Stimulated activated CD8-positive, alpha-beta memory T cell treated with anti-CD3 and anti-CD28 coated beads, Interleukin-7, amount 100 ng/mL, for 1 hour (primary cell): ENCODE measurements around the gene PTPRD.

Experiments
- DNase-seq, 2 donors: peaks; one replicate each; pipeline ENCODE4 v3.0.0-alpha.2; 2020; ENCODE audit warnings: low read depth in 2 of 2

Gene PTPRD

DNA sequence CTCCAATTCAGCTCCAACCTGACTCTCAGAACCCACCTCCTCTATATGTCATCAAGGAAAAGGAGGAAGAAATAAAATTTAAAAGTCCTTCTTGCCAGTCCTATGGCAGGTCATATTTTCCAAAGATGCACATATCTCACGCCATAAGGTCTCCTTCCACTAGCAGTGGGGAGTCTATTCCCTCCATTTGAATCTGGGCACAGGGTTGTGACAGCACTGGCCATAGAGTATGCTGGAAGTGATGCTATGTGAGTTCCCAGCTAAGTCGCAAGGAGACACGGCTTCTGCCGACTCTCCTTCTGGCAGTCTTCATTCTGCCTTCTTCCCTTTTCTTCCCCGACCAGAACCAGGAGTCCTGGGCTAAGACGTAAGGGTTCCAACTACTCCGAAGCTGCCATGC, 1929.3 kb downstream of the PTPRD start:
- no peak for DNase-seq

DNA sequence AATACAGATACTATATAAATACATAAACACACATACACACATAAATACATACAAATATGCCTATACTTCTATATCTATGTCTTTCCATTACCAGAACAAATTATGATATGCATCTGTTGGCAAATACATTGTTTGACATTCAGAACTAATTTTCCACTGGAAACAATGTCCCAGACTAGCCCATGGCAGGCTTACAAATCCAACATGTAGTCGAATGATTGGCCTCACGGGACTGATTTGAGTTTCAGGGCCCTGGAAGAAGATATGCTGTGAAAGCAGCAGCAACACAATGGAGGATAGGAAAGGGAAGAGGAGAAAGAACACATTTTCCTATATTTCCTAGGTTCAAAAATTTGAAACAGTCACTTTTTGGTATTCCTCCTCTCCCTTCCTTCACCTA, 1932.1 kb downstream of the PTPRD start:
- DNase-seq = no peak

DNA sequence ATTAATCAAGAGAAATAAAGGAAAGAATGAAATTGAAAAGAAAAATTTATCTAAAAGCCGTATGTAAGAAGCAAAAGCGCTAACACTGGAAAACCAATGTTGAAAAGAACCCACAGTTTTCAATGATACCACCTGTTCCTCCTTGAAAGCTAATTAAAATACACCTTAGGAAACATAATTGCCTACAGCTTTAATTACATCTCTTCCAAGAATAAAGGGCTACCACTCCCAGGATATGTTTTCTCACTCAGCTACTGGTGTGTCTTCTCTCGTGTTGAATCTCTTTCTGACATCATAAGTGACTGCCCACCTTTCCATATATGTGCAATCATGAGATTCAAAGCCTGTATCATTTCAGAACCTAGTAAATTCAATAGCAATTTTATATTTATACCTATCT, 1932.6 kb downstream of the PTPRD start:
- DNase-seq = no peak

DNA sequence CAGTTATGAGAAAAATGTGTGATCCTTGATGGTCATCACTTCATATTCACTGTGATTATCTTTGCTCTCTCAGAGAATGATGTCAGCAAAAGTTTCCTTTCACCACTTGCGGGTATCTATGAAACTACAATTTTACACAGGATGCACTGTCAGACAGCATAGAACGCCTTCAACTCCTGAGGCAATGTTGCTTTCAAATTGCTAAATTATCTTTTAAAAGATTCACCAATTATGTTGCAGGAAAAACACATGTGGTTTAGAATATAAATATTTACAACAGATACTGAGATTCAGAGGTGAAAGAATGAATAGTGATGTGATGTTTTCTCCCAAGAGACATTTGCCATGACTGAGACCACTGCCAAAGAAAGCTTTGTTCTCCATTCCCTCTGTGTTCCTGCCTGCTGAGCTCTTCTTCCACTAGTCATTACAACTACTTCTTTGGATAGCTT, 1933.4 kb downstream of the PTPRD start:
- no peak for DNase-seq

DNA sequence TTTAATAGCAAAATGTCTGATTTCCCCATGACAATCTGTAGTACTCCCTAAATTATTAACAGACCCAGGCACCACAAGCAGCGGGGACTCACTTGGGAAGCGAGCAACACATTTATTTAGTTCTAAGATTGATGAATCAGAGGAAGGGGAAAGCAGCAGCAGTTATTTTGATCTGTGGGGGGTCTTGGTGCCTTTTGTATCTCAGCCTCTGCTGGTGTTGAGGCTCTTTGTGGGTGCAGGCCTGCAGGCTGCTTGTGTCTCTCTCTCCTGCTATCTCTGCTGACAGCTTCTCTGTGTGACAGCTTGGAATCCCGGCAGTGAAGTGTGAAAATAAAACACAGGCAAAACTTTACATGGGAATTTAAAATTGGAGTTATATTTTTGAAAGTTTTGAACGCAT, 1935.1 kb downstream of the PTPRD start:
- no peak for DNase-seq

DNA sequence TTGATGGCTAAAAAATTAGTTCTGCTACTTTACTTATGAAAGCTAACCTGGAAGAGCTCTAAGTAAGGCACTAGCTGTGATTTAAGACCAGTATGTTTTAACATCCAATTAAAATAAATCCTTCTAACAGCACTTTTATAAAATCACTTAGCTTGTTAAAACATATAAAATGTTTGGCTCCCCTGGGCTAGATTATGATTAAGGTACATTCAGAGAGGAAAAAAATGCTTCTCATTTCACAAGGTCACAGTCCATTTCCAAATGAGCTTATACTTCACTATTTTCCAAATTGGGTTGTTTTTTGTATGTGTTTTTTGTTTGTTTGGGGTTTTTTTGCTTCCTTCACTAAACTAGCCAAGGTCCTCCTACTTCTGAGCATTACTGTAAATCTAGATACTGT, 1938.3 kb downstream of the PTPRD start:
- DNase-seq = no peak

DNA sequence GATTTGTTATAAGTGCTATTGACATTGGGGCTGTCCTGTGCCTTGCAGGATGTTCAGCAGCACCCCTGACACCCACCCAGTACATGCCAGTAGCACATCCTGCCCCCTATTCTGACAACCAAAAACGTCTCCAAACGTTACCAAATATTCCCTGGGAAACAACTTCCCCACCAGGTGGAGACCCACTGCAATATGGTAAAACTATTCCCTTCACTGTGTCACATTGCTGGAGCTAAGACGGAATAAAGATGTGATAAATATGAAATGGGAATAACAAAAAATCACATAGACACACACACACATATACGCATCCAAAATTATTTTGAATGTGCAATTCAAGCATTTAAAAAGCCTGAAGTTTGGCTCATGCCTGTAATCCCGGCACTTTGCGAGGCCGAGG, 1939.0 kb downstream of the PTPRD start:
- DNase-seq = no peak

DNA sequence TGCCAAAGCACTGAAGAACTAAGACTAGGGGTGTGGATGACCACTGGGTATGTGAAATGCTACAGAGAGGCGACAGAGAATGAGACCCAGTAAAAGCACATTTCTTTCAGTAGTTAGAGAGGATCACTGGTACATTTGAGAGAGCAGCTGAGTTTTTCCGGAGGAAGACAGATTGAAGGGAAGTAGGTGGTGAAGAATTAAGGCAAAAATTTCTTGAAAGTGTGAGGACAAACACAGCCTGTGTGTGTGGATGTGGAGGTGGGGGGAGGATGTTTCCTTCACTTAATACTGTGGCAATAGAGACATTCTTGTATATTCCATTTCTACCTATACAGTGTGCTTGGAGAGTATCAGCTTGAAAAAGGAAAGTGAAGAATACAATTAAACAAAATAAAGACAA, 1942.1 kb downstream of the PTPRD start:
- no peak for DNase-seq

DNA sequence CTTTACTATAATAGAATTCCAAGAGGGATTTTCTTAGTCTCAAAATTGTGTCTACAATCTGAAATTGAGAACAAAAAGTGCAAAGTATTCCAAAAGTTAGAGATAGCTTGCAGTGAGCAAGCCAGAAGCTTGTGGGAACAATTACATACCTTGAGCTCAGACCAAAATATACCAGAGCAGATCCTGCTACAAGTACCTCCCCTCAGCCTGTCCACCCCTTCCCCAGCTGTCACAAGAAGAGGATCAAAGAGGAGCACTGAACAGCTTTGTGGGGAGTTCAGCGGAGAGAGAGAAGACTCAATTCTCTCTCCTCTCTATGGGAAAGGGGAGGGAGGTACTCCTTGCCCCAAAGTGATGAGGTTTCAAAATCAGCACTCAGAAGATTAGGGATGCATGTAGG, 1944.1 kb downstream of the PTPRD start:
- DNase-seq = no peak

DNA sequence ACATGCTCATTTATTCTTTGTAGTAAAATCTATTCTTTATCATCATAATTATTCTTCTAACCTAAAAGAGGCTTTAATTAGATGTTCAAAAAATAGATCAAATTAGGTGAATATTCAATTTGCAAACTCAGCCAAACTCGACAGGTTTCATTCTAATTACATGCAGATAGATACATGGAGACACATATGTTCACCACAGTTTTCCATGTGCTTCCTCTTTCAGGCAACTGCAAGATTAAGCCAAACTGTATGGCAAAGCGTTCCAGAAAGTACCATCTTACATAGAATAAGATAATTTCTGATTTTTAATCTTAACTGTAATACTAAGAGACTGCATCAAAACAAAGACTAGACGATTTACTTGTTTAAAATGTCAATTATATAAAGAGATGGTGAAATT, 1944.6 kb downstream of the PTPRD start:
- DNase-seq = no peak

DNA sequence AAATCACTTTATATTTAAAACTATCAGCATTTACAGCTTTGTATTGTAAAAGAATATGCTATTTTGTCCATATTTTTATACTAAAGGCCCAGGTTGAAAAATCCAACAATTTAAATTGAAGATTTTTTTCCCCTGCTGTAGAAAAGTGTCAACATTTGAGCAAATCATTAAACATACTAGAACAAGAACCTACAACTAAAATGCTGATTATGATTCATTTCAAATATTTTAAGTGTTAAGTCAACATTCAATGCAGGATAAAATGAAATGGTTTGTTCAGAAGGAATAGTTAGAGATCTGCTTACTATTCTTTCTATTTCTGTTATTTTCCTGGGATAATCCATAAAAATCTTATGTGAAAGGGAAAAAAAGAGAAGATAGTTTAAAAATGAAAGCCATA, 1946.7 kb downstream of the PTPRD start:
- DNase-seq = no peak

DNA sequence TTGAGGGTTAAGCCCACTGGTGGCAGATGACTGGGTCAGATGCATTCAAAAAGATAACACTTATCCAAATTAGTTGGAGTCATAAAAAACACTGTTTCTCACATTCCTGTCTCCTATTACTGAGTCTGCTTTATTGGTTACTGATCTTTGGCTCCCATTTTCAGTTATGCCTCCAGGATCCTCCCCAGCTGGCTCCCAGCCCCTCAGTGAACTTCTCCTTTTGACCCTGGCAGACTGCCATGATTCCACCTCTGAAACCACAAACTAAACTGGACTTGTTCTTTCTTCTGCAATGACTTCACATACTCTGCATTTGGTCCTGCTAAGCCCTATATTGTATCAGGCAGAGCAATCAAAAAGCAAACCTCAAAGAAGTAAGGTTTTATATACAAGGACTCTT, 1952.4 kb downstream of the PTPRD start:
- no peak for DNase-seq

DNA sequence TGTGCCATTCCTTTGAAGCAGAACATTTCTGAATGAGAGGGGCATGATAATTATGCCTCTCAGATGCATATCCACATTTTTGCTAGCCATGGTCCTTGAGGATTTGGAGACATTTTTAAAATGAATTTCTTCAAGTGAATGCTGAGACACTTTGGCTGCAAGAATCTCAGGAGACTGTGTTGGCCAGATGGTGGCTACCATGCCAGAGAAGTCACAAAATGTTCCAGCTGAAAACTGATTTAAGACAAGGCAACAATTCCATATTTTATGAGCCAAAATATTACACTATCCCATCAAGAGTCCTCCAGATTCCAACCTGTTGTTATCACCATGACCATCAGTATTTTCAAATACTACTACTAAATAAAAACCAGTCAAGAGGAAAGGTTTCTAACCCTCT, 1953.7 kb downstream of the PTPRD start:
- no peak for DNase-seq

DNA sequence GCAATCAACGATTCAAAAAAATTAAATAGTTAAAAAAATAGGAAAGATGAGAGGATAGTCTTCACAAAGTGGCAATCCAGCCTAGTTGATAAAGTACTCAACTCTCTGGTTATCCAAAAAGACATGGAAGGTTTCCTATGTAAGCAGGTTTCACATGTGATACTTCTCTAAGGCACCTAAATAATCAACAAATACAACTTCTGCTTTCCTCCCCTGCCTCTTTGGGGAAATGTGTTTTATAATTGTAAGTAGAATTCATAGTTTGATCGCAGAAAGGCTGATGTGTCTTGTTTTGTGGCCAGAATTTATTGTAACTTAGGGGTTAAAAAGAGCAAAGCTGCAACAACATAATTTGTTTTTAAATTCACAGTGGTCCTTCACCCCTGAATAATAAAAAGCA, 1957.7 kb downstream of the PTPRD start:
- no peak for DNase-seq

DNA sequence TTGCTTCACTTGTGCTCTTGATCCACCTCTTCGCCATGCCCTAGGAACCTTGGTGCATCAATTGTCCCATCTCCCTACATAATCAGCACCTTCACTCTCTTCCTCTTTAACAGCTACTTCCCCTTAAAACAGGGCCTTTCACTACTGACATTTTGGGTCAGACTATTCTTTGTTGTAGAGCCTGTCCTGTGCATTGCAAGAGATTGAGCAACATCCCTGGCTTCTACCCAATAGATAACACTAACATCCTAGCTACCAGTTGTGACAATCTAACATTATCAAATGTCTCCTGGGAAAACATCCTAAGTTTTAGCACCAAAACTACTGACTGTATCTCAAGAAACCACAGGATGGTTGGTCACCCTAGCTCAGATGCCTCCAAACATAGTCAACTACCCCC, 1958.9 kb downstream of the PTPRD start:
- no peak for DNase-seq

DNA sequence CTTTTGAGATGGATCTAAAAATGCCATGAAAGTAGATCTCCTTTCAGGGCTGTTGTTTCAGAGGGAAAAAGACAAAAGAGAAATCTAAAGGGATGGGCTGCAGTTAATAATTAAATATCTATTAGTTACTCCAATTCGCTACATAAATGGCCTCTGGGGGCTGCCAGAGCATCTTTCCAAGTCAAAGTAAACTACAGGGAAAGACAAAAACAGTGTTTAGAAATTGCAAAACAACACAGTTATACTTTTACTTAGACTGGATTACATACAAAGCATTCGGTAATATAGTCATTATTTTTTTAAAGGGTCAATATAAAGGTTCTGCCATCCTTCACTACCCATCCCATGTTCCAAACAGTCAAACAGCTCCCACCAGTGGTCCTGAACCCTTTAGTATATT, 1959.7 kb downstream of the PTPRD start:
- no peak for DNase-seq

DNA sequence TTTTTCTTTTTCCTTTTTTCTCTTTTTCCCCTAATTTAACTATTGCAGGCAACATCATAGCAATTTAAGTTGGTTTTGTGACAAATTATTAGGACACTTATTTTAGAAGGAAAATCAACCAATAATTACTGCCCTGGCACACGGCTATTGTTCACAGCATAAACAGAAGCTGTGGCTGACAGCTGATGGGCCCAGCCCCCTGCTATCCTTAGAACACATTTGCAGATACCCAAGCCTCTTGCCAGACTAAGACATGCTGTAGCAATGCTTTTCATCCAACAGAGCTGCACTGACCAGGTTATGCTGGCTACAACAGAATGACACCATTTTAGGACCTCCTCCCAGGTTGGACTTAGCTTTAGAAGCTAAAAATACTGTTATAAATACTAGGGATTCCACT, 1960.5 kb downstream of the PTPRD start:
- no peak for DNase-seq

DNA sequence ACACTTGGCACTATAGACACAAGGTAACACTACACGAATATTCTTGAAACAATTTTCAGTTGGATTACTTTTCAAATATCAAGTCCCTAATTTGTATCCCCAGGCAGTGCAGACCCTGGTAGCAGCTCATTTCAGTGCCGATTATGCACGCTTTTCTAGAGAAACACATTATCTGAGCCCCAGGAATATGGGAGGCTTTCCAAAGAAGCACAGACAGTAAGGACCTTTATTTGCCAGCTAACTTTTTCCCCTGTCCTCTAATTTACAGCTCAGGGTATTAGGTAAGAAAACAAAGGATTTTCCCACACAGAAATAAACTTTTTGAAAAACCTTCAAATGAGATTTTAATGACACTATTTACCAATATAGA, 1961.0 kb downstream of the PTPRD start:
- DNase-seq = no peak

DNA sequence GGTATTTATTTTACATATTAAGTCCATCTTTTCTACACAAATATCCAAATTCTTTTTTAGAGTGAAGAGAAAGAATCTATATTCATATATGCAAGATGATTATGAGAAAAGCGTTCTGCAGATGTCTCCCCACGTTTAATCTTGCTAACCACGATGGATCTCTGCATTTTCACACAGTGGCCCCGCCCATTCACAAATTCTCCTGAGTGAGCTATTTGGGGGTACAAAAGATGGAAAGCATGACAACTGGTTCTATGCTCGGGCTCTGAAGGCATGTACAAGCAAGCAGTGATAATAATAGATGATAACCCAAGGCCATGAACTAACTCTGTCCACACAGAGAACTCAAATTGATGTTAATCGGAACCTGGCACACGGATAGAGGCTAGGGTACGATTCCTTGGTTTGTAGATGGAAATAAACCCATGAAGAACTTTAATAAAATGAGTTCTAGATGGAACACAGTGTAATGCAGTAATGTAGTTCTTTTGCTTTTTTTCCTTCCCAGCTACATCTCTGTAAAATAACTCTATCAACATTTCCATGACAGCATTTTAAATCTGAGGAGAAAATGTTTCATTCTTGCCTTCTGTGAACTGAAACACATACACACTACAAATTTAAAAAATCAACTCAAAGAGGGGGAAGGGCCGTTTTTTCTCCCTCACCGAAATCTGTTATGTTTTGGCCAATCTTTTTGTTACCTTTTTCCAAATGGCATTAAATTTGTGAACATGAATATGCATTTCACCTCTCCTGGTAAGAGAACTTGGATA, 1961.5 kb downstream of the PTPRD start:
- no peak for DNase-seq

DNA sequence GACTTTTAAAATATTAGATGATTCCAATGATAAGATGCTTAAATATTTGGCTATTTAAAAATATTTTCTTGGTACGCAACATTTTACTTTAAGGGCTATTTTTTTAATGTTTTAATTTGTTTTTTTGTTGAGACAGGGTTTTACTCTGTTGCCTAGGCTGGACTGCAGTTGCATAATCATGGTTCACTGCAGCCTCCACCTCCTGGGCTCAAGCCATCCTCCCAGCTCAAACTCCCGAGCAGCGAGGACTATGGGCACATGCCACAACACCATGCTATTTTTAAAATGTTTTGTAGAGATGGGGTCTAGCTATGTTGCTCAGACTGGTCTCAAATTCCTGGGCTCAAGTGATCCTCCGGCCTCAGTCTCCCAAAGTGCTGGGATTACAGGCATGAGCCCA, 1963.0 kb downstream of the PTPRD start:
- DNase-seq = no peak

DNA sequence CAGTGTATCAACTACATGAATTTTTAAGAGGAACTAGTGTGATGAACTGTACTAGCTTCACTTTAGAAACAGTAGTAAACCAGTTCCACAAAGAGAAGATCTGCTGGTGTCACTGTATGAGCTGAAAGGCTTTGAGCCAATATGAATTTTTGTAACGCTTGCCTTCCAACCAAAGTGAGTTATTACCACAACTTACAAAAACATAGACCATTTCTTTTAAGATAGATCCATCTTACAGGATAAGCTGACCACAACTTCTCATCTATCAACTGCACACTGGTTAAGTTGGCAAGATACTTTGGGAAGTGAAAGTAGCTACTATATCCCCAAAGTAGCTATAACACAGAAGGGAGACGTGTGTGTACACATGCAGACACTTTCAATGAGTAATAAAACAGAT, 1963.6 kb downstream of the PTPRD start:
- DNase-seq = no peak

DNA sequence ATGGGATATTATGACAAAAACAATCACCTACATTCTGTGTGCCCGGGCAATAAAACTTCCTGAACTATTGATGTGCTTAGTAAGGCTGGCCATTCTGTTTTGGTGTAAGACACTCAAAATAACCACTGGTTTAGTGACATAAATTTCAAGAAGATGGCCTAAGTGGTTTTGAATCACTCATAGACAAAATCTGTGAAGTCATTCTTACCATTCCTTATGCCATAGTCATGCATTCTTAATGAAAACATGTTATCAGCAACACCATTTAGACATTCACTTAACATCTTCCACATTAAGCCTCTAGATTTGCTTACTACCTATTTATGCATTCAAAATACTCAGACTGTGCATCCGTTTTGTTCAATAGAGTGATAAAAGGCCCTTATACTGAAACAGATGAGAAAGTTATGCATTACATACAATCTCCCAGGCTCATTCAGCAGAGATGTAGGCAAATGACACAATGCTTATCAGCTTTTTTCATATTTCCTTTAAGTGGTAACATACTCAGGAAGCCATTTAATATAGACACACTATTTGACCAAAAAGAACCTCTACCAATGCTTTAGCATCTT, 1964.4 kb downstream of the PTPRD start:
- no peak for DNase-seq

DNA sequence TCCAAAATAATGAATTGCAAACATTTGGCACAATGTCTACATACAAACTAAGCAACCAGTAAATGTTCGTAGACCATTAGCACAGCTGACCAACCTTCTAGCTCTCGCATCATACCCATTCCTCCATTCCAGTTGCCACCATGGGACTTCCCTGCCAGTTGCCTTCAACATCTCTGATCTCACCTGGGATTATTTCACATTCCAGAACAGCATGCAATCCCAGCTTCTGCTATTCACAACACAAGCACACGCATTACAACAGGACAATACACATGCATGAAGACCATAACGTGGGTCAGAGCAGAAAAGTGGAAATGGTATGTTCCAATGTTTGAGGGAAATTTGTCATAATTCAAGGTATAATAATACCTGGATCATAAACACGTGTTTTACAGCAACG, 1965.0 kb downstream of the PTPRD start:
- DNase-seq = no peak

DNA sequence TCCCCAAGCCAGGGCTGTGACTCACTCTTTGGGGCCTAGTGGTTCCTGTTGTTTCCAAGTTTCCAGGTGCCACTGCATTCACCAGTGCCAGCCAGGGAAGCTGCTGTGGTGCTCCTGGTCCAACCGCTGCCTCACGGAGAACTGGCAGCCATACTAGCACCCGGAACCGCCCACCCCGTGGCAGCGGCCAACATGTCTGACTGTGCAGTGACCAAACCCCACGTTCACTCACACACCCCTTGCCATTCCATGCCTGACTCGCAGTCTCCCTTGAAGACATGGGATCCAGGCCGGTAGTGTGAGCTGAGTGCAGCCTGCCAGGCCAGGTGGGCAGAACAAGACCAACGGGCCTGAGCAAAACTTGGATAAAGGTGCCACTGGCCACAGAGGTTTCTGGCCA, 1968.2 kb downstream of the PTPRD start:
- DNase-seq = no peak
